Measurements from ENCODE around the gene LHX1.

The LHX1 gene

GRCh38 chr17:36935671-36936454 lies 1.4 kb upstream of the LHX1 start (continued):
- TF ChIP-seq ATF2 (tag by site-specific recombination; IDR thresholded peaks at IDR 0.05; ENCODE audit: low read depth): no peak
- no peak for TF ChIP-seq ZNF777 (tag by site-specific recombination; IDR thresholded peaks at IDR 0.05; ENCODE audit: borderline replicate concordance)
- TF ChIP-seq ZNF76 (tag by site-specific recombination; IDR thresholded peaks at IDR 0.05; ENCODE audit: borderline replicate concordance, low read depth): no peak; the same call in none of the 2 replicates
- no peak for TF ChIP-seq SCRT2 (tag by site-specific recombination; IDR thresholded peaks at IDR 0.05)
- TF ChIP-seq ZNF654 (tag by site-specific recombination; IDR thresholded peaks at IDR 0.05; ENCODE audit: low read depth): no peak
- TF ChIP-seq ZNF596 (tag by site-specific recombination; IDR thresholded peaks at IDR 0.05): no peak
- no peak for TF ChIP-seq ZBTB8A (tag by site-specific recombination; IDR thresholded peaks at IDR 0.05)
- TF ChIP-seq ZNF629 (tag by site-specific recombination; IDR thresholded peaks at IDR 0.05): peak; percentile 9; the same call in 1 of the 2 replicates
- no peak for TF ChIP-seq ZNF692 (tag by site-specific recombination; IDR thresholded peaks at IDR 0.05)
- no peak; the same call in 1 of the 2 replicates for TF ChIP-seq KLF17 (tag by site-specific recombination; IDR thresholded peaks at IDR 0.05)
- no peak for TF ChIP-seq ZNF510 (tag by site-specific recombination; IDR thresholded peaks at IDR 0.05; ENCODE audit: insufficient replicate concordance)
- TF ChIP-seq ZNF335 (tag by site-specific recombination; conservative IDR thresholded peaks at IDR 0.05): no peak; the same call in none of the 2 replicates
- TF ChIP-seq ZNF157 (tag by site-specific recombination; IDR thresholded peaks at IDR 0.05): no peak
- peak; percentile 49 for TF ChIP-seq GLIS2 (tag by site-specific recombination; IDR thresholded peaks at IDR 0.05)
- no peak for TF ChIP-seq ZNF354C (tag by site-specific recombination; IDR thresholded peaks at IDR 0.05; ENCODE audit: borderline replicate concordance, low read depth)
- no peak for TF ChIP-seq HOXA7 (CRISPR knock-in tag; IDR thresholded peaks at IDR 0.05; ENCODE audit: borderline replicate concordance)
- no peak for TF ChIP-seq ZNF239 (tag by site-specific recombination; IDR thresholded peaks at IDR 0.05)
- no peak for TF ChIP-seq ZNF302 (tag by site-specific recombination; IDR thresholded peaks at IDR 0.05; ENCODE audit: low read depth)
- TF ChIP-seq RBAK (tag by site-specific recombination; IDR thresholded peaks at IDR 0.05): no peak
- no peak for TF ChIP-seq ZNF16 (tag by site-specific recombination; IDR thresholded peaks at IDR 0.05; ENCODE audit: low read depth)
- TF ChIP-seq ZNF280D (tag by site-specific recombination; IDR thresholded peaks at IDR 0.05): no peak
- TF ChIP-seq ZNF558 (tag by site-specific recombination; IDR thresholded peaks at IDR 0.05): no peak
- no peak for TF ChIP-seq ZNF26 (tag by site-specific recombination; IDR thresholded peaks at IDR 0.05)
- no peak for TF ChIP-seq ZNF664 (tag by site-specific recombination; IDR thresholded peaks at IDR 0.05)
- peak; percentile 69 for TF ChIP-seq ZIC2 (tag by site-specific recombination; IDR thresholded peaks at IDR 0.05)
- TF ChIP-seq ZNF248 (tag by site-specific recombination; IDR thresholded peaks at IDR 0.05): no peak
- TF ChIP-seq INSM2 (tag by site-specific recombination; IDR thresholded peaks at IDR 0.05): no peak
- TF ChIP-seq ZNF660 (tag by site-specific recombination; IDR thresholded peaks at IDR 0.05): no peak
- TF ChIP-seq SP7 (tag by site-specific recombination; IDR thresholded peaks at IDR 0.05): no peak
- TF ChIP-seq YY2 (tag by site-specific recombination; IDR thresholded peaks at IDR 0.05): no peak

All from HEK293 (cell line).